H54 (cell line): ENCODE measurements around the gene CES3.
"Not testable (repeated sequence)": the region's sequence is repeated elsewhere in the genome, so short reads cannot be mapped to it uniquely, and the experiment has no call there.

Experiments used
- DNase-seq: peaks from one replicate; pipeline ENCODE4 v3.0.0; 2011; ENCODE audit warnings: low spot score, mixed read lengths; ENCODE audit not compliant: insufficient read length
- FAIRE-seq: peaks from 3 replicates; lab custom pipeline; 2011; peaks lifted over from hg19 to GRCh38; lab: Jason Lieb, UNC
- POLR2A ChIP-seq: IDR thresholded peaks from 2 replicates; pipeline ENCODE4 v1.6.1; 2011; ENCODE audit warnings: low read depth, mild to moderate bottlenecking, low read length

Gene CES3

DNA sequence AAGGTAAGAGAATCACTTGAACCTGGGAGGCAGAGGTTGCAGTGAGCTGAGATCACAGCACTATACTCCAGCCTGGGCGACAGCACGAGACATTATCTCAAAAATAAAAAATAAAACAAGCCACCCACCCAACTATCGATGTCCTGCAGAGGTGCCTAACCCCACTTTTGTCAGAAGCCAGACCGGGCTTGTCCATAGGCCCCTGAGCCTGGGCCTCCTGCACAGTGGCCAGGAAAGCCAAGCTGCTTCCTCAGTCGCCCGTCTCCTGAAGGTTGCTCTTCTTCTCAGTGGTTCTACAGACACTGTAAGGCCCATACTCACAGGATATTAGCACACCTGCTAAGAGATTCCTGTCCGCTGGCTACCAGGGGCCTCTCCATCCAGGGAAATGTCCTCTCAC, 14.5 kb upstream of the CES3 start:
- FAIRE-seq (no peak), DNase-seq (no peak)
- TF ChIP-seq POLR2A: no peak

- TF ChIP-seq POLR2A: no peak
- FAIRE-seq (no peak), DNase-seq (no peak)
Measured at GRCh38 chr16:66946974-66947301, 14.1 kb upstream of the CES3 start.

GRCh38 chr16:66947302-66948065, 13.6 kb upstream of the CES3 start:
- peak; percentile 74 for DNase-seq
- peak; percentile 70 for FAIRE-seq
- TF ChIP-seq POLR2A: no peak

DNA sequence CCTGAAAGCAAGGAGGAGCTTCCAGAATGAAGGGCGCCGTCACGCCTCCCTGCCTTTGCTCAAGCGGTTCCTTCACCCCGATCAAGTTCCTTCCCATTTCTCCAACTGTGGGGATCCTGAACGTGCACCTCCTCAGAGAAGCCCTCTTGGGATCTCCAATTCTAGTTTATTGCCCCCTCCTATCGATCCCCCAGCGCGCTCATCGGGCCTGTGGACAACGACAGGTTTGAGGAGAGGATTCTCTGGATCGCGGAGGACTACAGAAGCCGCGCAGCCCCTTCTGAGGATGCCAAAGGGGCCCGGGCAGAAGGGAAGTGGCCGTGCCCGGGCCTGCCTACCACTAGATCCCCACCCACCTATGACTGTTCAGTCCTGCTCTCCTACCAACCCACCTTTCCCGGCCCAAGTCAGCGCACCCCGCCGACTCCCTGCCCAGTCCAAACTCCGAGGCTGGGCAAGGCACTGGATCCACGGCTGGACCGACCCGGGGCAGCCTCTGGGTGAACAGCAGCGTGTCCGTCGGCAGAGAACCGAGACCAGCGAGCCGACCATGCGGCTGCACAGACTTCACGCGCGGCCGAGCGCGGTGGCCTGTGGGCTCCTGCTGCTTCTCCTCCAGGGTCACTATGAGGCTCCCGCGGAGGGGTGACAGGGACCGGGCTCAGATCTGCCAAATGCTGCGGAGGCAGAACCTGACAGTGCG, 12.8 kb upstream of the CES3 start:
- no peak for TF ChIP-seq POLR2A
- DNase-seq: no peak
- FAIRE-seq: no peak

GRCh38 chr16:66948837-66949225, 12.2 kb upstream of the CES3 start:
- TF ChIP-seq POLR2A: no peak
- DNase-seq: no peak
- no peak for FAIRE-seq

GRCh38 chr16:66949472-66949871, 11.6 kb upstream of the CES3 start:
- no peak for TF ChIP-seq POLR2A
- no peak for FAIRE-seq
- DNase-seq: no peak

- no peak for DNase-seq
- no peak for TF ChIP-seq POLR2A
- no peak for FAIRE-seq
Measured at GRCh38 chr16:66950437-66950836, 10.6 kb upstream of the CES3 start.

DNA sequence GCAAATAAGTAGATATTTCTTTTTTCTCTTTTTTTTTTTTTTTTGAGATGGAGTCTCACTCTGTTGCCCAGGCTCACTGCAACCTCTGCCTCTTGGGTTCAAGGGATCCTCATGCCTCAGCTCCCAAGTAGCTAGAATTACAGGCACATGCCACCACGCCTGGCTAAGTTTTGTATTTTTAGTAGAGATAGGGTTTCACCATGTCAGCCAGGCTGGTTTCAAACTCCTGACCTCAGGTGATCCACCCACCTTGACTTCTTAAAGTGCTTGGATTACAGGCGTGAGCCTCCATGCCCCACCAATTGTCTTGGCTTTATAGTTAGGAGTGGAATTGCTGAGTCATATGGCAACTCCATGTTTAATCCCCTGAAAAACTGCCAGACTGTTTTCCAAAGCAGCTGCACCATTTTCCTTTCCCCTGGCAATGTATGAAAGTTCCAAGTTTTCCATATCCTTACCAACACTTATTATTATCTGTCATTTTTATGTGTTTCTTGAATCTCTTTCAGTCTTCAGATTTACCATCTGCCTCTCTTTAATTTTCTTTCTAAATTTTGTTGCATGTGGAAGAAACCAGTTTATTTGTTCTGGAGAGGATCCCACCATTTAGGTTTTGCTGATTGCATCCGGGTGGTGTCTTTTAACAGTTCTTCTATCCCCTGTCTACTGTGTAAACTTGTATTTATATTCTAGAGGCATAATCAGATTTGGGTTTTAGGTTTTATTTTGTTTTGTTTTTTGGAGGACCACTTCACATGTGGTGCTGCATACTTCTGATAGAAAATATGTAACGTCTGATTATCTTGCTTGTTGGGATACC, 9.9 kb upstream of the CES3 start:
- FAIRE-seq (no peak), DNase-seq (no peak)
- no peak for TF ChIP-seq POLR2A

DNA sequence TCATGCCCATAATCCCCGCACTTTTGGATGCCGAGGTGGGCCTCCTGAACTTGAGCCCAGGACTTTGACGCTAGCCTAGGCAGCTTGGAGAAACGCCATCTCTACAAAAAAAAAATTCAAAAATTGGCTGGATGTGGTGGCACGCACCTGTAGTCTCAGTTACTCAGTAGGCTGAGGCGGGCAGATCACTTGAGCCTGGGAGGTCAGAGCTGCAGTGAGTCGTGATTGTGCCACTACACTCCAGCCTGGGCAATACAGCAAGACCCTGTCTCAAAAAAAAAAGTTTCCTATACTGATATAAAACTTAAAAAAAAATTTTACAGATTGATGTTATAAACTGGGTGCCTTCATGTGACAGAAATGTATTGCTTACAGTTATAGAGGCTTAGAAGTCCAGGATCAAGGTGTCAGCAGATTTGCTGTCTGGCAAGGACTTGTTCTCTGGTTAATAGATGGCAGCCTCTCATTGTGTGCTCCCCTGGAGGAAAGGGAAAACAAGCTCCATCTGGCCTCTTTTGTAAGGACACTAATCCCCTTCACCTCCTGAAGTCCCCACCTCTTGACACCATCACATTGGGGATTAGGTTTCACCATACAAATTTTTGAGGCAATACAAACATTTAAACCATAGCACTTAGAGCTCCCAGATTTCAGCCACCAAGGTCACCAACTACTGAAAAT, 8.5 kb upstream of the CES3 start:
- DNase-seq (no peak), FAIRE-seq (no peak)
- no peak for TF ChIP-seq POLR2A

GRCh38 chr16:66953462-66954096, 7.5 kb upstream of the CES3 start:
- no peak for DNase-seq
- FAIRE-seq: no peak
- no peak for TF ChIP-seq POLR2A

GRCh38 chr16:66954097-66954659, 6.9 kb upstream of the CES3 start:
- DNase-seq: peak; percentile 56
- peak; percentile 91 for FAIRE-seq
- no peak for TF ChIP-seq POLR2A

GRCh38 chr16:66955363-66956153, 5.5 kb upstream of the CES3 start:
- FAIRE-seq, DNase-seq: not testable (repeated sequence)

- not testable (repeated sequence) for DNase-seq, FAIRE-seq
Measured at GRCh38 chr16:66956154-66956457, 5.0 kb upstream of the CES3 start.
